HG03442 (cell line): ENCODE results near the gene PPP1R37.

Experiments
- ATAC-seq: cut with Tn5 transposase; IDR thresholded peaks from one replicate; pipeline ENCODE4 v1.9.1; 2021; ENCODE audit warnings: mild to moderate bottlenecking, moderate library complexity; ENCODE audit not compliant: unreplicated experiment

Gene PPP1R37

GRCh38 chr19:45186509-45187334 lies 93.7 kb downstream of the PPP1R37 start:
- ATAC-seq = no peak

- no peak for ATAC-seq
Observed at GRCh38 chr19:45187421-45188100, 94.6 kb downstream of the PPP1R37 start.

DNA sequence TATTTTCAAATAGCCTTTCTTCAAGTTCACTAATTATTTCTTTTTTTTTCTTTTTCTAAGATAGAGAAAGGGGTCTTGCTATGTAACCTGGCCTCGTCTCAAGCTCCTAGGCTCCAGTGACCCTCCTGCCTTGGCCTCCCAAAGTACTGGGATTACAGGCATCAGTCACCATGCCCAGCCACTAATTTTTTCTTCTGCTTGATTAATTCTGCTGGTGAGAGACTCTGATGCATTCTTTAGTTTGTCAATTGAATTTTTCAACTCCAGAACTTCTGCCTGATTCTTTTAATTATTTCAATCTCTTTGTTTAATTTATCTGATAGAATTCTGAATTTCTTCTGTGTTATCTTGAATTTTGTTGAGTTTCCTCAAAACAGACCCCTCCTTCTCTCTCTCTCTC lies 97.0 kb downstream of the PPP1R37 start:
- no peak for ATAC-seq

DNA sequence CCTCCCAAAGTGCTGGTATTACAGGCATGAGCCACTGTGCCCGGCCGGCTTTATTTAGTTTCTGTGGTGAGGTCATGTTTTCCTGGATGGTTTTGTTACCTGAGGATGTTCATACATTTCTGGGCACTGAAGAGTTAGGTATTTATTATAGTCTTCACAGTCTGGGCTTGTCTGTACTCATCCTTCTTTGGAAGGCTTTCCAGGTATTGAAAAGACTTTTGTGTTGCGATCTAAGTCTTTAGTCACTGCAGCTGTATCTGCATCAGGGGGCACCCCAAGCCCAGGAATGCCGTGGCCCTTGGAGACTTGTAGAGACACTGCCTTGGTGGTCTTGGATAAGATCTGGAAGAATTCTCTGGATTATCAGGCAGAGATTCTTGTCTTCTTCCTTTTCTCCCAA lies 98.4 kb downstream of the PPP1R37 start:
- no peak for ATAC-seq

- ATAC-seq = no peak
Observed at GRCh38 chr19:45195764-45196163, 102.8 kb downstream of the PPP1R37 start.
